Non-pigmented ciliary epithelial cell (primary cell): Measurements from ENCODE around the gene EVC.
"Not testable (repeated sequence)": the region's sequence is repeated elsewhere in the genome, so short reads cannot be mapped to it uniquely, and the experiment has no call there.

Source experiments
- DNase-seq: peaks from one replicate; pipeline ENCODE4 v3.0.0-alpha.2; 2010; ENCODE audit warnings: low read depth

Gene EVC

DNA sequence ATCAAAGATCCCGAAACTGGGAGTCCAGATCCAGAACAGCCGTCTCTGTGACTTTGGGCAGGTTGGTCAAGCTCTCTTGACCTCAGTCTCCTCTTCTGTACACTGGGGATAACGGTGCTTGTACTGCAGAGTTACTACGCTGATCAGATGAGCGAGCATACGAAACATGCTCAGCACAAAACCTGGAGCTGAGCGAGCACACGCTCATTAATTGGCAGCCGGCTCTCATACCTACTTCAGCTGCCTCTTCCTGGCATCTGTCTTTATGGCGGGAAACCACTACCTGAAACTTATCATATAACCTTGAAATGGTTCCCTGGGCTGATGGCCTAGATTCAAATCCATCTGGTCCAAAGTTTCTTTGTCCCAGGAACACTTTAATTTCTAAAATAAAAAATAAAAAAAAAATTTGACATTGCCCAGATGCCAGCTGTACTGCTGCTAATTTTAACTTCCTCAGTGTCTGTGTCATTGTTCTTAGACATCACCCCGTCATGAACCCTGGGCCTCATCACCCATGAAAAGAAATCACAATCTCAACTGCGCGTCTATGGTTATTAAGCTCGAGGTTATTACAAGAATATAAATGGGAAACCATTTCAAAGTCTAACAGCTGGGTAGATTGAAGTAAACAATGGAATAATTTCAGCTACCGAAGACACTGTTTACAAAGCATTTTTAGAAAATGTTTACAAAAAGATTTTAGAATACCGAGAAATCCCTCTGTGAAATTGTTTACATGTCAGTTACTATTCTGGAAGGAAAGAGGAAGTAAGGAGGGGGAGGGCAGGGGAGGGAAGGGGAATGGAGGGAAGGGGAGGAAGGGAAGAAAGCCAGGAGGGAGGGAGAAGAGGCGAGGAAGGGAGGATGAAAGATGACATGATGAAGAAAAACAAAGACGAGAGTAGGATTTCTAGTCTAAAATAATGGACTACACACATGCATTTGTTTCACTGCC, 132.9 kb downstream of the EVC start:
- no peak for DNase-seq

GRCh38 chr4:5845035-5845905, 134.3 kb downstream of the EVC start:
- DNase-seq, result no peak

DNA sequence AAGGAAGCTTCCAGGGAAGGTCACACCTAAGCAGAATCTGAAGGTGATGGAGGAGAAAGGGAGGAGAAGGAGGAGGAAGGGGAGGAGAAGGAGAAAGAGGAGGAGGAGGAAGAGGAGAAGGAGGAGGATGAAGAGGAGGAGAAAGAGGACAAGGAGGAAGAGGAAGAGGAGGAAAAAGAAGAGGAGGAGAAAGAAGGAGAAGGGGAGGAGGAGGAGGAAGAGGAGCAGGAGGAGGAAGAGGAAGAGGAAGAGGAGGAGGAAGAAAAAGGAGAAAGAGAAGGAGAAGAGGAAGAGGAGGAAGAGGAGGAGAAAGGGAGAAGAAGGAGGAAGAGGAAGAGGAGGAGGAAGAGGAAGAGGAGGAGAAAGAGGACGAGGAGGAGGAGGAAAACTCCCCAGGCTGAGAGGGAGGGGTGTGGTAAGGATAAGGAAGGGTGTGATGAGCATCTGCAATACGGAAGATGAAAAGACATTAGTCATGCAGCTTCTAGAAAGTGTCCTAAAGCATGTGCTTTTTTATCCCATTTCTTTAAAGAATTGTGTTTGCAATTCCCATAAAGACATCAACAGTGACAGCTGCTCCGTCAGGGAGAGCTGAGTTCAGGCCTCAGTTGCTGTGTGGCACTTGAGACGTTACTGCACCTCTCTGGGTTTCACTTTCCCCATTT, 140.8 kb downstream of the EVC start:
- no peak for DNase-seq

DNA sequence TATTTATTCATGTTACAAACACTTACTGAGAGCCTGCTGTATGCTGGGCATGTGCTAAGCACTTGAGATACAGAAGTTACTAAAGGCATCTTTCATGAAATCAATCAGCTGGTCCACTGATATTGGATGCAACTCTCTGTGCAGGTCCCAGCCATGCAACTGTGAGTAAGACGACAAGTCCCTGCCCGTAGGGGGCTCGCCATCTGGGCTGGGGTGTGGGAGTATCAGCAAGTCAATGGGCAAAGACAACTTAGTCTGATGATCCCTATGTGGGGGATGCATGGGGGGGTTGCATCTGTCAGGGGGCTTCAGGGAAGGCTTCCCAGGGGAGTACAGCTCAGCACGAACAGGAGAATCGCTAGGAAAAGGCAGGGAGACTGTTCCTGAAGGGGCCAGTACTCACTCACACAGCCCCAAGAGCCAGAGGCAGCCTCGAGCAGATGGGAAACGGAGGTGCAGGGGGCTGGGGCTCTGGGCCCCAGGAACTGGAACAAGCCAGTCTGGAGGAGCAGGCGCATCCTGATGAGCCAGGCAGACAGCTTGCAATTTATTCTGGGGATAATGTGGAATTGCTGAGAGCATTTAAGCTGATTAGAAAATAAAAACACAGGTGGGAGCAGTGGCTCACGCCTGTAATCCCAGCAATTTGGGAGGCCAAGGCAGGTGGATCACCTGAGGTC, 141.7 kb downstream of the EVC start:
- no peak for DNase-seq

GRCh38 chr4:5854929-5855328, 143.9 kb downstream of the EVC start:
- no peak for DNase-seq

- DNase-seq, result not testable (repeated sequence)
Observed at GRCh38 chr4:5856362-5856761, 145.4 kb downstream of the EVC start.

DNA sequence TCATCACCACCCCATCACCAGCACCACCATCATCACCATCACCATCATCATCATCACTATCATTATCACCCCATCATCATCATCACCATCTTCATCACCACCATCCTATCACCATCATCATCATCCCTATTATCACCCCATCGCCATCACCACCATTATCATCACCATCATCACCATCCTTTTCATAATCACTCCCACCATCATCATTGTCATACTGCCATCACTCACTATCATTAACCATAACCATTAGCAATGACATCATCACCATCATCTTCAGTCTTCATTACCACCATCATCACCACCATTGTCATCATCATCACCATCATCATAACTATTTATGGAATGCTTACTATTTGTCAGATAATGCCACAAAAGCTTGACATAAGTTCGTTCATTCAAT, 146.2 kb downstream of the EVC start:
- DNase-seq, result no peak

- no peak for DNase-seq
Observed at GRCh38 chr4:5858020-5858769, 147.2 kb downstream of the EVC start.

DNA sequence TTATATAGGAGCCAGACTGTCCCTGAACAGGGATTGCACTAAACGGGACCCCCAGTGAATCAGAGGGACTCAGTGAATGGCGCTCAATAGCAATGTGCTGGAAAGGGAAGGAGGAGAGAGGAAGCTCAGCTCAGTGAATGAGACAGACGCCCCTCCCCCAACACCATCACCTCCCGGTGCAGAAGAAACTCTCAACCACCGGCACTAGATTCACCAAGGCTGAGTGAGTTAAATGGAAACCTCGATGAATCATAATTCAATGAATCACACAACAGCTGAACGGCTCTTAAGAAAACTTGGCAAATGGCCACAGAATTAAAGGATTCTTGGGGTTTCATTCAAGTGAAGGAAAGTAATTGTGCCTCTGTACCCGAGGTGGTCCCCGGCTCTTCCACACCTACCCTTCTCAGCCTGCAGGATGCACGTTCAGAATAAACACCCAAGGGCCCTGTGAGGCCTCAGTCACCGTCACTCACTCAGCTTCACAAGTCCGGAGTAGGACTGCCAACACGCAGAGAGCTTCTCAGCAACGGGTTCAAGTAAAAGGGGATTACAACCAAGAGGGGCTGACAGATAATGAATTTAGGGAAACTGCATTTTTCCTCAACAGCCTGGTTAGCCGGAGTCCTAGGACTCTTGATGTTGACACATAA, 152.6 kb downstream of the EVC start:
- peak; percentile 93 for DNase-seq
